OCI-LY3 (cell line): Measurements from ENCODE around the gene KDM4C.

Source experiments
- H2AFZ ChIP-seq: fragments of 200-600, 300-600 bp; shearing (Covaris generic); 2 replicates; pipeline ENCODE4 v1.6.0; 2014; ENCODE audit warnings: antibody characterized with exemption, low read depth, low read length
- H3K27ac ChIP-seq: fragments of 200-600, 300-600 bp; sonication (generic); 2 replicates; pipeline ENCODE4 v1.5.1; 2014; ENCODE audit warnings: mild to moderate bottlenecking, low read length, moderate library complexity, mixed read lengths
- H3K27me3 ChIP-seq: fragments of 200-600, 300-600 bp; sonication (generic); 2 replicates; pipeline ENCODE4 v1.6.1; 2014; ENCODE audit warnings: low read depth, low read length, mixed read lengths
- H3K36me3 ChIP-seq: fragments of 200-600, 300-600 bp; sonication (generic); replicated peaks from 2 replicates; pipeline ENCODE3; 2014; ENCODE audit warnings: low read depth, low read length, mixed read lengths
- H3K4me1 ChIP-seq: fragments of 300-600, 200-600 bp; sonication (generic); 2 replicates; pipeline ENCODE4 v1.6.1; 2014; ENCODE audit warnings: low read length, mixed read lengths
- H3K4me2 ChIP-seq: fragments of 200-600, 300-600 bp; sonication (generic); 2 replicates; pipeline ENCODE4 v1.6.1; 2014; ENCODE audit warnings: low read length, mixed read lengths
- H3K4me3 ChIP-seq: fragments of 300-600, 200-600 bp; sonication (generic); 2 replicates; pipeline ENCODE4 v1.5.1; 2014; ENCODE audit warnings: antibody characterized with exemption, mild to moderate bottlenecking, low read length, moderate library complexity
- H3K79me2 ChIP-seq: fragments of 300-600, 200-600 bp; shearing (Covaris generic); 2 replicates; pipeline ENCODE4 v1.6.1; 2014; ENCODE audit warnings: mild to moderate bottlenecking, low read length, mixed read lengths
- H3K9ac ChIP-seq: fragments of 300-600, 200-600 bp; shearing (Covaris generic); 2 replicates; pipeline ENCODE4 v1.6.0; 2014; ENCODE audit warnings: mild to moderate bottlenecking, low read length, moderate library complexity
- H3K9me3 ChIP-seq: fragments of 200-600, 300-600 bp; shearing (Covaris generic); 2 replicates; pipeline ENCODE4 v1.6.1; 2014; ENCODE audit warnings: low read length, mixed read lengths; ENCODE audit not compliant: insufficient read depth
- H4K20me1 ChIP-seq: fragments of 200-600, 300-600 bp; sonication (generic); 2 replicates; pipeline ENCODE4 v1.6.1; 2016; ENCODE audit warnings: low read length, mixed read lengths; ENCODE audit not compliant: insufficient read depth
- CTCF ChIP-seq: fragments of 200-600, 300-600 bp; sonication (generic); IDR thresholded peaks from 2 replicates; pipeline ENCODE4 v1.5.1; 2014; ENCODE audit warnings: antibody characterized with exemption, low read length, low read depth
- EZH2phosphoT487 ChIP-seq: fragments of 200-600 bp; shearing (Covaris generic); IDR thresholded peaks from 2 replicates; pipeline ENCODE4 v1.6.1; 2018; ENCODE audit warnings: antibody characterized with exemption, mixed run types, low read depth

Gene KDM4C

GRCh38 chr9:6758498-6759184 is 868 bp downstream of the KDM4C start:
- H3K27me3 ChIP-seq = no peaks in the 10 kb centered on the region
- H4K20me1 ChIP-seq = peaks cover 15% of the 10 kb centered on the region
- peak overlapping the region; percentile 80 for H3K27ac ChIP-seq
- H3K4me3 ChIP-seq = peak overlapping the region; percentile 94
- H3K9ac ChIP-seq = peak overlapping the region; percentile 87
- no peaks in the 10 kb centered on the region for H3K9me3 ChIP-seq
- H3K4me2 ChIP-seq = peak overlapping the region; percentile 67
- peaks cover 7% of the 10 kb centered on the region; the same call in 1 of the 2 replicates for H3K4me1 ChIP-seq
- H3K79me2 ChIP-seq = peaks cover 44% of the 10 kb centered on the region
- TF ChIP-seq EZH2phosphoT487 (no peak), CTCF (no peak)
- H3K36me3 ChIP-seq = peaks cover 5% of the 10 kb centered on the region
- H2AFZ ChIP-seq = peak overlapping the region; percentile 40; the same call in 1 of the 2 replicates

GRCh38 chr9:6759185-6759977 is 1.6 kb downstream of the KDM4C start:
- no peak for TF ChIP-seq CTCF
- no peak for TF ChIP-seq EZH2phosphoT487
- H3K27ac ChIP-seq = peak overlapping the region; percentile 80
- 0 out of 2 replicates have a peak overlapping the region, but pooled peaks have one; percentile 32 for H2AFZ ChIP-seq

GRCh38 chr9:6761306-6761705 is 3.5 kb downstream of the KDM4C start:
- Histone ChIP-seq H3K4me1 (peaks cover 15% of the 10 kb centered on the region), H3K27me3 (no peaks in the 10 kb centered on the region), H3K4me3 (no peak overlapping the region), H2AFZ (no peak overlapping the region), H3K4me2 (no peak overlapping the region), H4K20me1 (peaks cover 39% of the 10 kb centered on the region), H3K79me2 (peaks cover 70% of the 10 kb centered on the region), H3K9ac (no peak overlapping the region), H3K9me3 (no peaks in the 10 kb centered on the region), H3K36me3 (peaks cover 5% of the 10 kb centered on the region), H3K27ac (no peak overlapping the region)
- TF ChIP-seq EZH2phosphoT487 = no peak
- TF ChIP-seq CTCF = no peak

More at GRCh38 chr9:6759185-6759977, 1.6 kb downstream of the KDM4C start:
- Histone ChIP-seq H3K4me3 (peak overlapping the region; percentile 94), H4K20me1 (peaks cover 22% of the 10 kb centered on the region), H3K79me2 (peaks cover 52% of the 10 kb centered on the region), H3K27me3 (no peaks in the 10 kb centered on the region), H3K9ac (peak overlapping the region; percentile 87), H3K4me2 (peak overlapping the region; percentile 67), H3K36me3 (peaks cover 5% of the 10 kb centered on the region), H3K4me1 (peaks cover 7% of the 10 kb centered on the region; the same call in 1 of the 2 replicates), H3K9me3 (no peaks in the 10 kb centered on the region)

GRCh38 chr9:6763244-6763643 is 5.5 kb downstream of the KDM4C start:
- Histone ChIP-seq H3K36me3 (peaks cover 5% of the 10 kb centered on the region), H3K9ac (no peak overlapping the region), H4K20me1 (peaks cover 44% of the 10 kb centered on the region), H3K4me1 (peaks cover 15% of the 10 kb centered on the region), H2AFZ (no peak overlapping the region), H3K79me2 (peaks cover 81% of the 10 kb centered on the region), H3K9me3 (no peaks in the 10 kb centered on the region), H3K27ac (no peak overlapping the region), H3K27me3 (no peaks in the 10 kb centered on the region), H3K4me2 (no peak overlapping the region), H3K4me3 (no peak overlapping the region)
- TF ChIP-seq EZH2phosphoT487 (no peak), CTCF (no peak)
